GM23338 (cell line): ENCODE results near the gene HRNR.

Experiments
- EZH2 ChIP-seq: fragments of 200-600 bp; sonication (generic); IDR thresholded peaks from one replicate; pipeline ENCODE4 v1.8.0; 2017; ENCODE audit warnings: antibody characterized with exemption, mild to moderate bottlenecking, low read depth; ENCODE audit not compliant: unreplicated experiment
- EZH2phosphoT487 ChIP-seq: fragments of 200-600 bp; sonication (generic); IDR thresholded peaks from one replicate; pipeline ENCODE4 v1.8.1; 2018; ENCODE audit warnings: antibody characterized with exemption; ENCODE audit not compliant: unreplicated experiment

GRCh38 chr1:152188673-152189591 lies 35.1 kb downstream of the HRNR start:
- no peak for TF ChIP-seq EZH2phosphoT487
- no peak for TF ChIP-seq EZH2
